Cortex of kidney (tissue), 1 donor: ENCODE data around the gene VWA5B2.
"Not testable (repeated sequence)": the region's sequence is repeated elsewhere in the genome, so short reads cannot be mapped to it uniquely, and the experiment has no call there.

ENCODE experiments used
- DNase-seq: peaks from one replicate; lab custom pipeline; 2025; lab: John Stamatoyannopoulos, UW

VWA5B2 gene

DNA sequence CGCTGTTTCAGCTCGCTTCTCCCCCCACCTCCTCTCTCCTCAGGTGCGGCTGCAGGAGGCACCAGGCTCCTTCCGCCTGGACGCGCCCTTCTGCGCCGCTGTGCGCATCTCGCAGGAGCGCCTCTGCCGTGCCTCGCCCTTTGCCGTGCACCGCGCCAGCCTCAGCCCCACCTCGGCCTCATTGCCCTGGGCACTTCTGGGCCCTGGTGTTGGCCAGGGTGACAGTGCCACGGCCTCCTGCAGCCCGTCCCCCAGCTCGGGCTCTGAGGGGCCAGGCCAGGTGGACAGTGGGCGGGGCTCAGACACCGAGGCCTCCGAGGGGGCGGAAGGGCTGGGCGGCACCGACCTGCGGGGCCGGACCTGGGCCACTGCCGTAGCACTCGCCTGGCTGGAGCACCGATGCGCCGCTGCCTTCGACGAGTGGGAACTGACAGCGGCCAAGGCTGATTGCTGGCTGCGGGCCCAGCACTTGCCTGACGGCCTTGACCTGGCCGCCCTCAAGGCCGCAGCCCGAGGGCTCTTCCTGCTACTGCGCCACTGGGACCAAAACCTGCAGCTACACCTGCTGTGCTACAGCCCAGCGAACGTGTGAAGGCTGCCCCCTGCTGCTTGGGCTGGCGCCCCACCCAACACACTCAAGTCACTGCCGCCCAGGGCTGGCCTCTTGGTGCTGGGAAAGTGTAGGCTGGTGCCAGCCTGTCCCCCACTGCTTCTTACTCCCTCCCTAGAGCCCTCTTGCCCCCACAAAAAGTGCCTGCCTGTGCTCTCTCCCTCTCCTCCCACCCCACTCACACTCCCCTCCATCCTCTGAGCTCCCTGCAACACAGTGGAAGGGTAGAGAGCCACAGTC is 12.3 kb downstream of the VWA5B2 start:
- no peak for DNase-seq

GRCh38 chr3:184242297-184242685 is 12.9 kb downstream of the VWA5B2 start:
- DNase-seq = no peak

DNA sequence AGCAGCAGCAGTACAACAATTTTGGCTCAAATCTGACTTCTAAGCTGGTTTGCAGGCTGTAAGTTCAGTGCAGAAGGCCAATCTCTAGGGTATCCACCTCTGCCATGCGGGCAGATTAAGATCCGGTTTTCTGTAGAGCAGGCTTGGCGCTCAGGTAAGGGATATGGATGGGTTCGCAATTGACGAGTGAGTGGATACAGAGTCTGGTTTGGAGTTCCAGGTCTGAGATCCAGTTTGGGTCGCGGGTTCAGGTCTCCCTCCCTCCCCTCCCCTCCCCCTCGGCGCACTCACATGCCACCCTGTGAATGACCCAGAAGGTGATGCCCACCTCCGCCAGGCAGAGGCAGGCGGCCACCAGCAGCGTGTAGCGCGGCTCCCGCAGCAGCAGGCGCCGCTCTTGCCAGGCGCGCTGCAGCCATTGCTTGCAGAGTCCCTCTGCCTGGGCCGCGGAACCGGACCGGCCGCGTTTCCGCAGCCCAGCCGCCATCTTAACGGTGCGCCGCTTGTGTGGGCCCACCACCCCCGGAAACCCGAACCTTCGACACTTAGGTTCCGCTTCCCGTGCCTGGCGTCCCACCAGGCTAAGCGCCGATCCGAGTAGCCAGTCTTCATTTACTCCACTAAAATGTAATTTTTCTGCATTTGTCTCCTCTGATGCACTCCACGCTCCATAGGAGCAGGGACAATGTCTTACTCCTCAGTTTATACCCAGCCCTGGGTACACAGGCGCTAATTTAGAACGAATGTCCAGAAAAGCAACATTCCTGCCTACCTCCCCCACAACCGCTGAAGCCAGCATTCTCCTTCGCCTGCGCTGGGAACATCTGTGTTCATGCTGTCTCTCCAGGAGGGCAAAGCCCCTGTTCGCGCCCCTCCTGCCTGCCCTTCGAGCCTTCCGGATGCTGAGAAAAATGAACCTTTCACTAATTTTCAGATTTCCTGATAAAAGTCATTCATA is 19.3 kb downstream of the VWA5B2 start, which contains the start of gene ALG3:
Gene ALG3, minus strand, starts transcription at position 509 of the 958 bp plus-strand sequence. Its CDS starts 22 bp downstream, at position 487.
- no peak for DNase-seq

DNA sequence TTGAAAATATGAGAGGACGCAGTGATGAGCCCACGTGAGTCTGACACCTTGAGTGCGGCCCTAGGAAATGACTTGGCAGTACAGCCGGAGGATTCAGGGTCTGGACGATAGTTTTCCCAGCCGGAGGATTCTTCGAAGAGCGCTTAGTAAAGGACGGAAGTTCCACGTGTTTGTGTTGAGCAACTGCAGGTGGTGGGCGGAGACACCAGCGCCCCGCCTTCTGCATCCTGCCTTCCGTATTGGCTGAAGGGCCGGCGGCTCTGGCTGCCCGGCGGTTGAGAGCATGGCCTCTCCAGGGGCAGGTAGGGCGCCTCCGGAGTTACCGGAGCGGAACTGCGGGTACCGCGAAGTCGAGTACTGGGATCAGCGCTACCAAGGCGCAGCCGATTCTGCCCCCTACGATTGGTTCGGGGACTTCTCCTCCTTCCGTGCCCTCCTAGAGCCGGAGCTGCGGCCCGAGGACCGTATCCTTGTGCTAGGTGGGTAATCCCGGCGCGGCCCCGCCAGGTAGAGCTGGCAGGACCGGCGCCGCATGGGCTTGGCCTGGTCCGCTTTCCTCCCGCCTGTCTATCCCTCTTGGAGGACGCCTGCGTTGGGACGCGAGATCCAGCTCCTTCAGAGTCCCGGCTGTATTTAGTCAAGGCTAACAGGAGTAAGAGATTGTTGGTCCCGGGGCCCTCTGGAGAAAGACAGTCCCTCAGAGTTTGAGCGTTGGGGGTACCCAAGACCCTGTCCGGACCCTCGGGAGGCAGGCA is 20.2 kb downstream of the VWA5B2 start, which contains the start of gene EEF1AKMT4:
Gene EEF1AKMT4, plus strand, starts transcription at position 261 of the 755 bp plus-strand sequence. Its CDS starts 23 bp downstream, at position 284.
- DNase-seq = no peak

DNA sequence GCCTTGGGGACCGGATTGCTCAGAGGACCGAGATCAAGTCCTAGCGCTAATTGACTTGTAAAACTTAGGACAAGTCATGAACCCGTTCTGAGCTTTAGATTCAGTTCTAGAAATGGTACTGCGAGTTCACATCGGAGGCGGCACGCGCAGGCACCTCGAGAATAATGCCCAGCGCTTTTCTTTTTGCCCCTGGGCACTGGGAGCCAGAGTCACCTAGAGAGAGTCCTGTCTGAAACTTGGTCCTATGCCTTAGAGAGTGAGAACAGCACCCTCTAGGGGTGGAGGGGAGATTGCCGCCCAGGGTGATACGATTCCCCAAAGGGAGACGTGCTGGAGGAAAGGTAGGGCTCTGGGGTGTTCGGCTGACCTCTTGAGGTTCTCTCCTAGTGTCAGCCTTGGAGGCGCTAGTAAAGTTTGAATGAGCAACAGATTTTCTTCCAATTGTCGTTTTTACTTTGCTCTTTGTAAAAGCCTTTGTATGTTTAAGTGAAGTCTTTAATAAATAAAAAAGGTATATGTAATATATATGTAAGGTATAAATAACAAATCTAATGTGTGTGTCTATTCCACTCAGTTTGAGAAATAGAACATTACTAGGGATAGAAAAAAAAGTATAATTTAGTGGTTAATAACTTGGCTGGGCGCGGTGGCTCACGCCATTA is 20.9 kb downstream of the VWA5B2 start:
- no peak for DNase-seq

GRCh38 chr3:184255291-184256039 is 26.1 kb downstream of the VWA5B2 start:
- DNase-seq = no peak

DNA sequence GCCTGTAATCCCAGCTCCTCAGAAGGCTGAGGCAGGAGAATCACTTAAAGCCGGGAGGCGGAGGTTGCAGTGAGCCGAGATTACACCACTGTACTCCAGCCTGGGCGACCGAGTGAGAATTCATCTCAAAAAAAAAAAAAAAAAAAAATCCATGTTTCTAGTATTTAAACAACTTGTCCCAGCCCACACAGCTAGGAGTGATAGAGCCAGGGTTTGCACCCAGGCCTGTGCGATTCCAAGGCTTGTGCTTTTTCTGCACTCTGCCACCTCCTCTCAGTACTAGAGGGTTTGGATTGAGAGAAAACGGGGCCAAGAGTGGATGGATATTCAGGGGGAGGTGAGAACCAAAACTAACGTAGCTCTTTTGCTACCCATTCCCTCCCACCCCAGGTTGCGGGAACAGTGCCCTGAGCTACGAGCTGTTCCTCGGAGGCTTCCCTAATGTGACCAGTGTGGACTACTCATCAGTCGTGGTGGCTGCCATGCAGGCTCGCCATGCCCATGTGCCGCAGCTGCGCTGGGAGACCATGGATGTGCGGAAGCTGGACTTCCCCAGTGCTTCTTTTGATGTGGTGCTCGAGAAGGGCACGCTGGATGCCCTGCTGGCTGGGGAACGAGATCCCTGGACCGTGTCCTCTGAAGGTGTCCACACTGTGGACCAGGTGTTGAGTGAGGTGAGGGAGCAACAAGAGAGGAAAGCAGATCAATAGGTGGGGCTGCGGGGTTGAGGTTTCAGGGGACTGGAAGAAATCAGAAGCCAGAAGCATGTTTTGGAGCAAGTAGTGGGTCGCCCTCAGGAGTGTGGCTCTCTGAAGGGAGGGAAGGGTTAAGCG is 27.9 kb downstream of the VWA5B2 start:
- DNase-seq = no peak

DNA sequence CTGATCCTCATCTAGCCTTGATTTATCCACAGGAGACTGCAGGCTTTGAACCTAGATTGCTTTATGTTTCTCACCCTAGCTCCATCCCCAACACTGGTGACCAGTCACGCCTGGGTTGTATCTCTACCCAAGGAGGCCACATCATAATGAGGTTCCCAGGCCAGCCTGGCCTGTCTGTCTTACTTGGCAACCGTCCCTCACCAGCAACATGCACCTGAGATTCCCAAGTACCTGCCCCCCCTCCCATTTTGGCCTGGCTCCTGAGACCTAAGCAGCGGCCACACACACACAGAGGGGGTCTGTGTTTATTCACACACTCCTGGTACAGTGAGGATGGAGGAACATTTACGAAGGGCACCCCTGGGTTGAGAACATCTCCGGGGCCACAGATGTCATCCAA is 29.5 kb downstream of the VWA5B2 start:
- DNase-seq = no peak

- DNase-seq = no peak
Measured at GRCh38 chr3:184259396-184259877, 30.1 kb downstream of the VWA5B2 start.

GRCh38 chr3:184259878-184260723 is 30.7 kb downstream of the VWA5B2 start:
- DNase-seq = no peak

- DNase-seq = no peak
Measured at GRCh38 chr3:184260724-184261269, 31.4 kb downstream of the VWA5B2 start.

- no peak for DNase-seq
Measured at GRCh38 chr3:184261270-184261853, 32.0 kb downstream of the VWA5B2 start, which contains the start of gene CAMK2N2. TSS of gene CAMK2N2 (minus strand) at chr3:184261553. CDS start at chr3:184261285, 268 bp downstream.

- no peak for DNase-seq
Measured at GRCh38 chr3:184261854-184262763, 32.7 kb downstream of the VWA5B2 start.

- DNase-seq = no peak
Measured at GRCh38 chr3:184262764-184263179, 33.4 kb downstream of the VWA5B2 start.

- DNase-seq = not testable (repeated sequence)
Measured at GRCh38 chr3:184267249-184267648, 37.9 kb downstream of the VWA5B2 start.

GRCh38 chr3:184272269-184272668 is 42.9 kb downstream of the VWA5B2 start:
- no peak for DNase-seq

GRCh38 chr3:184275381-184275701 is 46.0 kb downstream of the VWA5B2 start:
- no peak for DNase-seq
